IPS DF 6.9 (cell line): ENCODE data around the gene INPP5K.

Source experiments
- DNase-seq: peaks from one replicate; pipeline ENCODE4 v3.0.0-alpha.2; 2013; ENCODE audit warnings: low read depth, low spot score
- H3K27ac ChIP-seq: one replicate; pipeline ENCODE4 v1.5.1; 2013; ENCODE audit warnings: low read length, control low read depth
- H3K27me3 ChIP-seq: 2 replicates; pipeline ENCODE4 v1.6.1; 2013; ENCODE audit warnings: mild to moderate bottlenecking, low read length; ENCODE audit not compliant: control insufficient read depth, insufficient read depth
- H3K36me3 ChIP-seq: 2 replicates; pipeline ENCODE4 v1.6.1; 2013; ENCODE audit warnings: low read length; ENCODE audit not compliant: control insufficient read depth, insufficient read depth
- H3K4me1 ChIP-seq: 2 replicates; pipeline ENCODE4 v1.6.1; 2013; ENCODE audit warnings: low read length; ENCODE audit not compliant: control insufficient read depth, insufficient read depth
- H3K4me3 ChIP-seq: 2 replicates; pipeline ENCODE4 v1.5.1; 2013; ENCODE audit warnings: mild to moderate bottlenecking, low read length
- H3K9me3 ChIP-seq: 2 replicates; pipeline ENCODE4 v1.6.1; 2013; ENCODE audit warnings: low read length, inconsistent platforms; ENCODE audit not compliant: control insufficient read depth, insufficient read depth
- WGBS: extraction: QIAGEN DNeasy Blood & Tissue Kit; methylation state at CpG from one replicate; pipeline ENCODE4 v1.1.7; 2013; ENCODE audit warnings: mixed read lengths, missing lambda C conversion rate; ENCODE audit not compliant: insufficient read length, insufficient coverage; 5-methylcytosine and 5-hydroxymethylcytosine counted together

Gene INPP5K

GRCh38 chr17:1485423-1486376 is 30.7 kb downstream of the INPP5K start:
- H3K9me3 ChIP-seq, result no peaks in the 10 kb centered on the region
- peak overlapping the region; percentile 43 for H3K4me3 ChIP-seq
- H3K36me3 ChIP-seq, result peaks cover 13% of the 10 kb centered on the region
- no peaks in the 10 kb centered on the region for H3K27me3 ChIP-seq
- DNase-seq, result no peak
- WGBS, result no CpG with 5 or more reads among the region's 127 CpGs
- H3K27ac ChIP-seq, result no peak overlapping the region
- H3K4me1 ChIP-seq, result peaks cover 3% of the 10 kb centered on the region; the same call in 1 of the 2 replicates

- Histone ChIP-seq H3K4me3 (peak overlapping the region; percentile 43; the same call in 1 of the 2 replicates), H3K9me3 (no peaks in the 10 kb centered on the region), H3K27ac (no peak overlapping the region), H3K4me1 (peaks cover 3% of the 10 kb centered on the region; the same call in 1 of the 2 replicates), H3K36me3 (peaks cover 17% of the 10 kb centered on the region), H3K27me3 (no peaks in the 10 kb centered on the region)
- no CpG with 5 or more reads among the region's 19 CpGs for whole genome bisulfite sequencing
- no peak for DNase-seq
Measured at GRCh38 chr17:1484676-1485422, 31.6 kb downstream of the INPP5K start.

- Histone ChIP-seq H3K9me3 (no peaks in the 10 kb centered on the region), H3K36me3 (peaks cover 21% of the 10 kb centered on the region), H3K27ac (no peak overlapping the region), H3K27me3 (no peaks in the 10 kb centered on the region), H3K4me1 (peaks cover 3% of the 10 kb centered on the region; the same call in 1 of the 2 replicates), H3K4me3 (no peak overlapping the region)
- WGBS, result no CpG with 5 or more reads among the region's 29 CpGs
- DNase-seq, result no peak
Measured at GRCh38 chr17:1484060-1484535, 32.3 kb downstream of the INPP5K start.

GRCh38 chr17:1482680-1483079 is 33.7 kb downstream of the INPP5K start:
- peaks cover 3% of the 10 kb centered on the region; the same call in 1 of the 2 replicates for H3K4me1 ChIP-seq
- no CpG with 5 or more reads among the region's 20 CpGs for WGBS
- peaks cover 30% of the 10 kb centered on the region for H3K36me3 ChIP-seq
- no peaks in the 10 kb centered on the region for H3K9me3 ChIP-seq
- no peak overlapping the region for H3K4me3 ChIP-seq
- no peaks in the 10 kb centered on the region for H3K27me3 ChIP-seq
- no peak for DNase-seq
- H3K27ac ChIP-seq, result no peak overlapping the region

- Histone ChIP-seq H3K27me3 (no peaks in the 10 kb centered on the region), H3K27ac (no peak overlapping the region), H3K9me3 (no peaks in the 10 kb centered on the region), H3K4me1 (0 out of 2 replicates have a peak, but pooled peaks cover 2% of the 10 kb centered on the region), H3K4me3 (no peak overlapping the region), H3K36me3 (peaks cover 35% of the 10 kb centered on the region)
- no CpG with 5 or more reads among the region's 11 CpGs for WGBS
- no peak for DNase-seq
Measured at GRCh38 chr17:1481736-1482135, 34.7 kb downstream of the INPP5K start.

GRCh38 chr17:1480747-1481465 is 35.5 kb downstream of the INPP5K start:
- Histone ChIP-seq H3K36me3 (peaks cover 38% of the 10 kb centered on the region), H3K4me1 (0 out of 2 replicates have a peak, but pooled peaks cover 2% of the 10 kb centered on the region), H3K4me3 (no peak overlapping the region), H3K9me3 (no peaks in the 10 kb centered on the region), H3K27me3 (no peaks in the 10 kb centered on the region), H3K27ac (no peak overlapping the region)
- no CpG with 5 or more reads among the region's 18 CpGs for WGBS
- DNase-seq, result no peak

- no peak overlapping the region for H3K27ac ChIP-seq
- H3K4me1 ChIP-seq, result no peaks in the 10 kb centered on the region
- no peak overlapping the region for H3K4me3 ChIP-seq
- no peaks in the 10 kb centered on the region for H3K9me3 ChIP-seq
- DNase-seq, result no peak
- H3K36me3 ChIP-seq, result peaks cover 46% of the 10 kb centered on the region
- no CpG with 5 or more reads among the region's 26 CpGs for WGBS
- H3K27me3 ChIP-seq, result no peaks in the 10 kb centered on the region
Measured at GRCh38 chr17:1478418-1478817, 38.0 kb downstream of the INPP5K start.

GRCh38 chr17:1475321-1475854 is 41.0 kb downstream of the INPP5K start:
- H3K4me1 ChIP-seq, result no peaks in the 10 kb centered on the region; the same call in 1 of the 2 replicates
- no peaks in the 10 kb centered on the region for H3K27me3 ChIP-seq
- H3K4me3 ChIP-seq, result no peak overlapping the region
- WGBS, result no CpG with 5 or more reads among the region's 15 CpGs
- peaks cover 42% of the 10 kb centered on the region for H3K36me3 ChIP-seq
- DNase-seq, result no peak
- no peak overlapping the region for H3K27ac ChIP-seq
- no peaks in the 10 kb centered on the region for H3K9me3 ChIP-seq

GRCh38 chr17:1474402-1475189 is 41.8 kb downstream of the INPP5K start:
- Histone ChIP-seq H3K4me3 (no peak overlapping the region), H3K27ac (no peak overlapping the region), H3K4me1 (no peaks in the 10 kb centered on the region; the same call in 1 of the 2 replicates), H3K36me3 (peaks cover 42% of the 10 kb centered on the region), H3K9me3 (no peaks in the 10 kb centered on the region), H3K27me3 (no peaks in the 10 kb centered on the region)
- WGBS, result no CpG with 5 or more reads among the region's 31 CpGs
- no peak for DNase-seq
